Lung (tissue), 12 donors: Measurements from ENCODE around the gene FHIP1B. TPM values are rescaled to one million over a fixed set of nuclear protein-coding genes. Genes with fewer than 3 reads are reported as not detected.

Experiments used
- ATAC-seq: fragments of 200-7000 bp; cut with Tn5 transposase; one replicate; pipeline ENCODE4 v1.9.1; 2020; ENCODE audit warnings: moderate number of reproducible peaks; ENCODE audit not compliant: insufficient read depth, low FRiP score
- DNase-seq, 3 donors: peaks; one replicate each; pipeline ENCODE4 v3.0.0-alpha.2; 2013 to 2017
- H3K27ac ChIP-seq, 2 donors: one replicate each; pipeline ENCODE4 v1.5.1; 2013; ENCODE audit warnings: mild to moderate bottlenecking in 2 of 2, moderate library complexity in 2 of 2, control low read depth in 1 of 2, inconsistent platforms in 1 of 2, low read depth in 1 of 2, low read length in 1 of 2
- H3K27me3 ChIP-seq, 3 donors: one replicate each; pipeline ENCODE4 v1.5.1; 2013; ENCODE audit warnings: low read length in 2 of 3; ENCODE audit not compliant: control insufficient read depth in 3 of 3, insufficient read depth in 3 of 3
- H3K36me3 ChIP-seq, 4 donors: one replicate each; pipeline ENCODE4 v1.5.1; 2013; ENCODE audit warnings: low read length in 4 of 4, mild to moderate bottlenecking in 1 of 4, moderate library complexity in 1 of 4; ENCODE audit not compliant: control insufficient read depth in 4 of 4, insufficient read depth in 4 of 4
- H3K4me1 ChIP-seq, 5 donors: one replicate each; pipeline ENCODE4 v1.5.1; 2013; ENCODE audit warnings: low read length in 5 of 5, mild to moderate bottlenecking in 2 of 5, moderate library complexity in 1 of 5; ENCODE audit not compliant: control insufficient read depth in 5 of 5, insufficient read depth in 5 of 5
- H3K4me3 ChIP-seq: one replicate; pipeline ENCODE4 v1.5.1; 2013; ENCODE audit warnings: mild to moderate bottlenecking, control low read depth, moderate library complexity
- H3K9ac ChIP-seq, 2 donors: one replicate each; pipeline ENCODE4 v1.5.1; 2013; ENCODE audit warnings: low read length in 2 of 2, control low read depth in 1 of 2; ENCODE audit not compliant: insufficient read depth in 1 of 2
- H3K9me3 ChIP-seq, 4 donors: one replicate each; pipeline ENCODE4 v1.5.1; 2013; ENCODE audit warnings: low read length in 3 of 4, mild to moderate bottlenecking in 1 of 4, moderate library complexity in 1 of 4; ENCODE audit not compliant: control insufficient read depth in 4 of 4, insufficient read depth in 3 of 4
- WGBS, 2 donors: extraction: QIAGEN DNeasy Blood & Tissue Kit; methylation state at CpG; one replicate each; pipeline ENCODE4 v1.1.7; 2013; 5-methylcytosine and 5-hydroxymethylcytosine counted together
- polyA plus RNA-seq, 2 donors: library from polyadenylated mRNA; stranded (reverse); fragments of 200-250 nt; gene quantifications; one replicate each; pipeline ENCODE4 v1.2.1, GENCODE V29; 2013
- total RNA-seq, 2 donors: library from RNA; depleted of rRNA in 1 of 2; stranded (reverse); fragments of >200 nt in 1 of 2; gene quantifications; one replicate each; pipeline ENCODE4 v1.2.1, GENCODE V29; 2014 to 2021
- TF ChIP-seq, protein P1 (sequence below): IDR thresholded peaks from 2 replicates; pipeline ENCODE4 v1.5.1; 2012; ENCODE audit warnings: mild to moderate bottlenecking; ENCODE audit errors: control extremely low read depth, extremely low read depth
- donor health status: control.
- donor health status: control.
- donor health status: Bipolar disorder and iron deficiency.
- donor health status: healthy.
- donor health status: DM: yes; HTN: yes; CAD: no.

FHIP1B gene
- total and polyA plus RNA-seq, 4 donors: 40.9 to 43.4 (median 41.8) TPM

DNA sequence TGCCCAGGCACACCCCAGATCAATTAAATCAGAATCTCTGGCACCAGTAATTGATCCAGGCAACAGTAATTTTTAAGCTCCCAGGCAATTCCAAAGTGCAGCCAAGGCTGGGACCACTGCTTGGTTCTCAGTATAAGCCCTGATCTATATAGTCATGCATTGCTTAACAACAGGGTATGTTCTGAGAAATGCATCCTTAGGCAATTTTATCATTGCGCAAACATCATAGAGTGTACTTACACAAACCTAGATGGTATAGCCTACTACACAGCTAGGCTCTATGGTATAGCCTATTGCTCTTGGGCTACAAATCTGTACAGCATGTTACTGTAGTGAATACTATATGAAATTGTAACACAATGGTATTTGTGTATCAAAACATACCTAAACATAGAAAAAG is 29.7 kb downstream of the FHIP1B start:
- 28 to 81% methylated on average over 1 of the region's 1 CpG for WGBS, 2 donors
- H3K9me3 ChIP-seq: no peaks in the 10 kb centered on the region
- H3K4me3 ChIP-seq: no peak overlapping the region
- H3K9ac ChIP-seq: no peak overlapping the region
- H3K36me3 ChIP-seq: peaks cover 3 to 8% (median 7%) of the 10 kb centered on the region in 4 donors
- no peaks in the 10 kb centered on the region for H3K27me3 ChIP-seq
- no peak for ATAC-seq
- H3K27ac ChIP-seq: no peak overlapping the region
- TF ChIP-seq, protein P1, sequence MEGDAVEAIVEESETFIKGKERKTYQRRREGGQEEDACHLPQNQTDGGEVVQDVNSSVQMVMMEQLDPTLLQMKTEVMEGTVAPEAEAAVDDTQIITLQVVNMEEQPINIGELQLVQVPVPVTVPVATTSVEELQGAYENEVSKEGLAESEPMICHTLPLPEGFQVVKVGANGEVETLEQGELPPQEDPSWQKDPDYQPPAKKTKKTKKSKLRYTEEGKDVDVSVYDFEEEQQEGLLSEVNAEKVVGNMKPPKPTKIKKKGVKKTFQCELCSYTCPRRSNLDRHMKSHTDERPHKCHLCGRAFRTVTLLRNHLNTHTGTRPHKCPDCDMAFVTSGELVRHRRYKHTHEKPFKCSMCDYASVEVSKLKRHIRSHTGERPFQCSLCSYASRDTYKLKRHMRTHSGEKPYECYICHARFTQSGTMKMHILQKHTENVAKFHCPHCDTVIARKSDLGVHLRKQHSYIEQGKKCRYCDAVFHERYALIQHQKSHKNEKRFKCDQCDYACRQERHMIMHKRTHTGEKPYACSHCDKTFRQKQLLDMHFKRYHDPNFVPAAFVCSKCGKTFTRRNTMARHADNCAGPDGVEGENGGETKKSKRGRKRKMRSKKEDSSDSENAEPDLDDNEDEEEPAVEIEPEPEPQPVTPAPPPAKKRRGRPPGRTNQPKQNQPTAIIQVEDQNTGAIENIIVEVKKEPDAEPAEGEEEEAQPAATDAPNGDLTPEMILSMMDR: no peak
- H3K4me1 ChIP-seq: no peaks in the 10 kb centered on the region
- DNase-seq: peak in 1 of 3 donors; percentile 4

DNA sequence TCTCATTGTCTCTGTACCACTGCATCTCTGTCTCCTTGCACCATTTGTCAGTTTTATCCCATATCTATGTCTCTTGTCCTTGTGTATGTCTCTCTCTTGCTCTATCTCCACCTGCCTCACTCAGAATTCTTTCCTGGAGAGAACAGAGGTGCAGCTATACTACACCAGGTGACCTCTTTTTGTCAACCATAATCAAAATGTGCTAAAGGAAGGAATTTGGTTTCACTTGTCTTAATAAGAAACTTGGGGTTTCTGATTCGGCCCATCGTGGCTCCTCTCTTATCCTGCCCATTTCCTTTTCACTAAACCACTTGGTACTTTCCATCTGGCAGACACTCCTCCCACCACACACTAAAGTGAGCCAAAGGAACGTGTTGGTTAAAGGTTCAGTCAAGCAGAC is 31.1 kb downstream of the FHIP1B start:
- Histone ChIP-seq H3K27ac (no peak overlapping the region), H3K4me3 (no peak overlapping the region), H3K4me1 (no peaks in the 10 kb centered on the region), H3K9me3 (no peaks in the 10 kb centered on the region), H3K27me3 (no peaks in the 10 kb centered on the region), H3K9ac (no peak overlapping the region), H3K36me3 (peaks cover 2 to 5% (median 3%) of the 10 kb centered on the region in 4 donors)
- WGBS, 2 donors: 33 to 63% methylated on average over 3 of the region's 3 CpGs
- no peak for ATAC-seq
- no peak for DNase-seq
- TF ChIP-seq, protein P1: no peak

DNA sequence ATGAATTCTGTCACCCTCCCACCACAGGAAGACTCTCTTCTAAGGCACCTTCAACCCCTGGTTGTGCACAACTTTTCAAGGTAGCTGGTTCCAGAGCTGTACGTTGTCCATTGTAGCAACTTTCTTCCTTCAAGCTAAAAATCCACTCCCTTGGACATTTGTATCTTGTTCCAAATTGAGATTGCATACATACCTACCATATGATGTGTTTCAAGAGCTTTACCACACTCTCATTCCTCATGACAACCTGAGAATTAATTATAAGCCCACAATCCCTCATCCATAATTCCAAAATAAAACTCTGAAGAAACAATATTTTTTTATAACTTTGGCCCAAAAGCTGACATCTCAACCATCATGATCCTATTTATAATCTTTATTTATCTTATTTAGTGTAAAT is 32.4 kb downstream of the FHIP1B start:
- DNase-seq (no peak), ATAC-seq (no peak)
- no peak overlapping the region for H3K27ac ChIP-seq
- H3K9me3 ChIP-seq: no peaks in the 10 kb centered on the region
- H3K4me1 ChIP-seq: no peaks in the 10 kb centered on the region
- H3K4me3 ChIP-seq: no peak overlapping the region
- no peak overlapping the region for H3K9ac ChIP-seq
- WGBS, 2 donors: 72 to 86% methylated on average over 1 of the region's 1 CpG
- no peaks in the 10 kb centered on the region for H3K27me3 ChIP-seq
- H3K36me3 ChIP-seq: peaks cover 0 to 5% (median 1%) of the 10 kb centered on the region in 4 donors
- TF ChIP-seq, protein P1: no peak

DNA sequence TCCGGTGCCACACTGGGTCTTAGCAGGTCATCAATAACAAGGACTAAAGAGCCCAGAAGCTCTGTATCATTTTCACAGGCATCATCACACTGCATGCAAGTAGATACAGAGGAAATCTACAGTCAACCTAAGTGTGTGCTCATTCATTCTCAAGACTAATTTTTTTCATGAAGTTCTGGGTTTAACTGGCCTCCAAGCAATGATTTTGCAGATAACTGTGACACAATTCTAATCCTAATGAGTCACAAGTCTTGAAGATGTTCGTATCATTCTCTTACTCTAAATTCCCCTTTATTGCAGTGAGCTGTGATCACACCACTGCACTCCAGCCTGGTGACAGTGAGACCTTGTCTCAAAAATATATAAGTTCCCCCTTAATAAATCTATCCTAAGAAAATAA is 33.0 kb downstream of the FHIP1B start:
- H3K4me1 ChIP-seq: no peaks in the 10 kb centered on the region
- H3K9me3 ChIP-seq: no peaks in the 10 kb centered on the region
- 35 to 66% methylated on average over 2 of the region's 2 CpGs for WGBS, 2 donors
- TF ChIP-seq, protein P1: no peak
- H3K36me3 ChIP-seq: peaks cover 0 to 5% (median 1%) of the 10 kb centered on the region in 4 donors
- no peak overlapping the region for H3K4me3 ChIP-seq
- H3K9ac ChIP-seq: no peak overlapping the region
- ATAC-seq (peak; percentile 5), DNase-seq (no peak)
- H3K27ac ChIP-seq: peak overlapping the region in 1 of 2 donors; percentile 78
- no peaks in the 10 kb centered on the region for H3K27me3 ChIP-seq
